KOPT-K1 (cell line): Measurements from ENCODE around the gene TBL1XR1.
"Not testable (repeated sequence)": the region's sequence is repeated elsewhere in the genome, so short reads cannot be mapped to it uniquely, and the experiment has no call there.

Source experiments
- H3K27ac ChIP-seq: fragments of 200-600 bp; sonication (generic); 2 replicates; pipeline ENCODE4 v1.5.1; 2016; ENCODE audit warnings: antibody characterized with exemption, mild to moderate bottlenecking, low read depth, low read length; ENCODE audit not compliant: poor library complexity, severe bottlenecking
- H3K36me3 ChIP-seq: fragments of 200-600 bp; sonication (generic); 2 replicates; pipeline ENCODE4 v1.5.1; 2017; ENCODE audit warnings: antibody characterized with exemption, mild to moderate bottlenecking, low read length, moderate library complexity; ENCODE audit not compliant: insufficient read depth
- H3K9me3 ChIP-seq: fragments of 200-600 bp; sonication (generic); 2 replicates; pipeline ENCODE4 v1.5.1; 2017; ENCODE audit warnings: antibody characterized with exemption, low read length, mild to moderate bottlenecking; ENCODE audit not compliant: insufficient read depth, poor library complexity, severe bottlenecking

Gene TBL1XR1

GRCh38 chr3:177196008-177196455 lies 1.2 kb downstream of the TBL1XR1 start:
- Histone ChIP-seq H3K27ac (peak overlapping the region; percentile 97), H3K9me3 (no peaks in the 10 kb centered on the region), H3K36me3 (peaks cover 13% of the 10 kb centered on the region)

- Histone ChIP-seq H3K27ac (peak overlapping the region; percentile 97), H3K36me3 (peaks cover 13% of the 10 kb centered on the region), H3K9me3 (no peaks in the 10 kb centered on the region)
Observed at GRCh38 chr3:177195242-177195991, 1.9 kb downstream of the TBL1XR1 start.

GRCh38 chr3:177194299-177194698 lies 3.0 kb downstream of the TBL1XR1 start:
- no peaks in the 10 kb centered on the region for H3K9me3 ChIP-seq
- peaks cover 13% of the 10 kb centered on the region for H3K36me3 ChIP-seq
- H3K27ac ChIP-seq = peak overlapping the region; percentile 97

DNA sequence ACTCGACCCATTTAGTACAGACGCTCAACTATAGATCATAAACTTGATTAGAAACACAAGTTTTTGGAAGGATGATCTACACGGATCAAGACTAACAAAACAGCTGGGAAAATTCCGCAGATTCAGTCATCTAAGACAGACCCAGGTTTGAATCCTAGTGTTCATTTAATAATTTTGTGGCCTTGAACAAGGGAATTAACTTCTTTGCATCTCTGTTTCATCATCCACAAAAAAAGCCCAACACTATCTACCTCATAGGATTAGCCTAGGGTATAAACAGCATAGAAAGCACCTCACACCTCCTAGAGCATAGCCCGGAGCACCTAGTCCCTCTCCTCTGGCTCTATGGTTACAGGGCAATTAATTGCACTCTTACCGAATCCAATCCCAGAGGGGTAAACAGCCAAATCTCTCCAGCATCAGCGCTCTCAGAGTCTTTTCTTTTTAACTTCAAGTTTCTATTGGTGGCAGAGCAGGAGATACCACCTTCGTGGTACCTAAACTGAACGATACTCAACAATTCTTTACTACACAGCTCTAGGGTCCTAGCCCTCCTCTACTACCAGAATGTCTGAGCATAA lies 3.5 kb downstream of the TBL1XR1 start:
- H3K36me3 ChIP-seq = peaks cover 13% of the 10 kb centered on the region
- H3K9me3 ChIP-seq = no peaks in the 10 kb centered on the region
- H3K27ac ChIP-seq = peak overlapping the region; percentile 97

DNA sequence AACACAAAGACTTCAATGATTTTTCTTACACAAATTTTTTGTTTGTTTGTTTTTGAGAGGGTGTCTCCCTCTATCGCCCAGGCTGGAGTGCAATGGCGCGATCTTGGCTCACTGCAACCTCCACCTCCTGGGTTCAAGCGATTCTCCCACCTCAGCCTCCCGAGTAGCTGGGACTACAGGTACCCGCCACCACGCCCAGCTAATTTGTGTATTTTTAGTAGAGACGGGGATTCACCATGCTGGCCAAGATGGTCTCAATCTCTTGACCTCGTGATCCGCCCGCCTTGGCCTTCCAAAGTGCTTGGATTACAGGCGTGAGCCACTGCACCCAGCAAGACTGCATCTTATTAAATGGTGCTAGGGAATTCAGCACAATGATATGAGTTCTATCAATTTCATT lies 4.0 kb downstream of the TBL1XR1 start:
- H3K36me3 ChIP-seq = peaks cover 13% of the 10 kb centered on the region
- H3K27ac ChIP-seq = peak overlapping the region; percentile 97
- not testable (repeated sequence) for H3K9me3 ChIP-seq

- peaks cover 13% of the 10 kb centered on the region for H3K36me3 ChIP-seq
- H3K9me3 ChIP-seq = no peaks in the 10 kb centered on the region
- no peak overlapping the region for H3K27ac ChIP-seq
Observed at GRCh38 chr3:177190756-177191681, 6.3 kb downstream of the TBL1XR1 start.

GRCh38 chr3:177190184-177190583 lies 7.1 kb downstream of the TBL1XR1 start:
- not testable (repeated sequence) for H3K9me3 ChIP-seq, H3K27ac ChIP-seq
- H3K36me3 ChIP-seq = peaks cover 13% of the 10 kb centered on the region

DNA sequence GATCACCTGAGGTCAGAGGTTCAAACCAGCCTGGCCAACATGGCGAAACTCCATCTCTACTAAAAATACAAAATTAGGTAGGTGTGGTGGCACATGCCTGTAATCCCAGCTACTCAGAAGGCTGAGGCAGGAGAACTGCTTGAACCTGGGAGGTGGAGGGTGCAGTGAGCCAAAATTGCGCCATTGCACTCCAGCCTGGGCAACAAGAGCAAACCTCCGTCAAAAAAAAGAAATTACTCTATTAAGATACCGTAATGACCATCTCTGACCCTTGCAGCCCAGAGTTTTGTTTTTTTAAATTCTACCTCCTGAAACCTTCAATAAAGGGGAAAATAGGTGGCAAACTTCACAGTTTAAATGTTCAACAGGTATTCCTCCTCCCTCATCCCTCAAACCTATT lies 9.0 kb downstream of the TBL1XR1 start:
- not testable (repeated sequence) for H3K27ac ChIP-seq, H3K9me3 ChIP-seq, H3K36me3 ChIP-seq

- Histone ChIP-seq H3K27ac (no peak overlapping the region), H3K36me3 (peaks cover 5% of the 10 kb centered on the region; the same call in 1 of the 2 replicates), H3K9me3 (no peaks in the 10 kb centered on the region)
Observed at GRCh38 chr3:177186306-177186705, 11.0 kb downstream of the TBL1XR1 start.

DNA sequence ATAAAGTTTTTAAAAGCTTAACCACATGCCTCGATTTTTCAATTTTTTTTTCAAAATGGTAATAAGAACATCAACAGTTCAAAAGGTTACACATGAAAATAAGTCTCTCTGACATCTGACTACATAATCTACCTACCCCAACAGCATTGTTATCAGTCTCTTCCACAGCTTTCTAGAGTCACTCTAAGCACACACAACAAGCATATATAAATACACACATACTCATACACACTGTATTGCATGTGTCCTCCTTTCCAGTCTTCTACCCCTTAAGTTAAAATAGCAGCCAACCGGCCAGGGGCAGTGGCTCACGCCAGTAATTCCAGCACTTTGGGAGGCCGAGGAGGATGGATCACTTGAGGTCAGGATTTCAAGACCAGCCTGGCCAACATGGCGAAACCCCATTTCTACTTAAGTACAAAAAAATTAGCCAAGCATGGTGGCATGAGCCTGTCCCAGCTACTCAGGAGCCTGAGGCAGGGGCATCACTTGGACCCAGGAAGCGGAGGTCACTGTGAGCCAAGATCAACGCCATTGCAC lies 12.2 kb downstream of the TBL1XR1 start:
- Histone ChIP-seq H3K27ac (no peak overlapping the region), H3K36me3 (peaks cover 5% of the 10 kb centered on the region; the same call in 1 of the 2 replicates)

DNA sequence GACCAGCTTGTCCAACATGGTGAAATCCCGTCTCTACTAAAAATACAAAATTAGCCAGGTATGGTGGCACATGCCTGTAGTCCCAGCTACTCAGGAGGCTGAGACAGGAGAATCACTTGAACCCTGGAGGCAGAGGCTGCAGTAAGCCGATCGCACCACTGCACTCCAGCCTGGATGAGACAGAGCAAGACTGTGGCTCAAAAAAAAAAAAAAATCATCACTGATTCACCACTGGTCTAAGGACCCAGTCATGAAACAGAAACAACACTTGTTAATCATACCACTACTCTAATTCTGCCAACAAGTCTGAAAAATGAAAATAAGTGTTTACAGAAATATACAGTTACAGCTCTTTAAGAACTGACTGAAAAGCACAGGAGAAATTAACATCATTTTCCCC lies 12.7 kb downstream of the TBL1XR1 start:
- H3K27ac ChIP-seq, H3K9me3 ChIP-seq, H3K36me3 ChIP-seq: not testable (repeated sequence)

More for the DNA sequence above, 12.2 kb downstream of the TBL1XR1 start:
- no peaks in the 10 kb centered on the region for H3K9me3 ChIP-seq

DNA sequence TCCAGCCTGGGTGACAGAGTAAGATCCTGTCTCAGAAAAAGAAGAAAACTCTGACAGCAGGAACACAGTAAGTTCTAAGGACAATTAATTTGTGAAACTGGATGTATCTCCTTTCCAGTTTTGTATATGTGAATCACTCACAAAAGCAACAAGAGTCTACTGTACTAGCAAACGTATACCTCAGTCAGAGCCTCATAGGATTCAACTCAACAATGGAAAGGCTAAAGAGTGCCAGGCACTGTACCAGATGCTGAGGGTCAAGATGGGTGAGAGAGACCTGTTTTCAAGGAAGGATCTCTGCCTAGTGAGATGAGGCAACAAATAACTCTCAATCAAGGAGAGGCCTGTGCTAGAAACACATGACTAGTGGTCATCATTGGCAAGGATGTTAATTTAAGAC lies 14.9 kb downstream of the TBL1XR1 start:
- Histone ChIP-seq H3K27ac (no peak overlapping the region), H3K36me3 (peaks cover 24% of the 10 kb centered on the region; the same call in 1 of the 2 replicates), H3K9me3 (no peaks in the 10 kb centered on the region)

DNA sequence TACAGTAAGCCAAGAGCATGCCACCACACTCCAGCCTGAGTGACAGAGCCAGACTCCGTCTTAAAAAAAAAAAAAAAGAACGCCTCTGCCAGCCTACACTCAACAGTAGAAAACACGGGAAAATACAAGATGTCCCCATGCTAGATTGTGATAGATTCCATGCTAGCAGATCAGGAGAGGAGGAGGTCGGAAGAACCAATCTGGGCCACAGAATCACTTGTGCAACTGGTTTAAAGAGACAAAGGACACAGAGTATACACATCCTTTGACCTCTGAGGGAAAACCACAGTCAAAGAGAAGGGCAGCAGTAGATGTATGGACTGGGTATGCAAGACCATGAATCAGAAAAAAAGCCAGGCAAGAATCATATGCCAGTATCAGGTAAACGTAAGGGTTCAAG lies 15.9 kb downstream of the TBL1XR1 start:
- no peak overlapping the region for H3K27ac ChIP-seq
- peaks cover 31% of the 10 kb centered on the region; the same call in 1 of the 2 replicates for H3K36me3 ChIP-seq

GRCh38 chr3:177180506-177180905 lies 16.8 kb downstream of the TBL1XR1 start:
- H3K9me3 ChIP-seq = no peaks in the 10 kb centered on the region
- H3K36me3 ChIP-seq = peaks cover 31% of the 10 kb centered on the region; the same call in 1 of the 2 replicates
- no peak overlapping the region for H3K27ac ChIP-seq

More for the DNA sequence above, 15.9 kb downstream of the TBL1XR1 start:
- no peaks in the 10 kb centered on the region for H3K9me3 ChIP-seq
